ENCODE results near the gene SGTB.
"Not testable (repeated sequence)": the region's sequence is repeated elsewhere in the genome, so short reads cannot be mapped to it uniquely, and the experiment has no call there.

SGTB gene

DNA sequence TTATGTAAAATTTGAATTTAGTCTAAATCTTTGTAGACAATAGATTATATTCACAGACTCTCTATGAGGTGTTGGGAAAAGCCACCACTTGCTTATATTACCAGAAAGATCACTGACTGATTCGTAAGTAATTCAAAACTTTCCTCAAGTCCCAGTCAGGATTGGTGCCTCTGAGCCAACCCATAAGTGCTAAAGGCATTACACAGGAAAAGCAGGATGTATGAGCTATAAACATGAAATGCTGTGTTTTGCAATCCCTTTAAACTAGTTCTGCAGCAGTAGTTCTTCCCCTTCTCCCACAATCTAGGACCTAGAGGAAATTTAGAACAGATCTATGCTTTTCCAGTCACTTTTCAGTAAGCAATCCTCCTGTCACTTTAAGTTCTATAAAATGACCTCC lies 49.1 kb downstream of the SGTB start:
- DNase-seq (ENCODE audit: low spot score) = no peak

DNA sequence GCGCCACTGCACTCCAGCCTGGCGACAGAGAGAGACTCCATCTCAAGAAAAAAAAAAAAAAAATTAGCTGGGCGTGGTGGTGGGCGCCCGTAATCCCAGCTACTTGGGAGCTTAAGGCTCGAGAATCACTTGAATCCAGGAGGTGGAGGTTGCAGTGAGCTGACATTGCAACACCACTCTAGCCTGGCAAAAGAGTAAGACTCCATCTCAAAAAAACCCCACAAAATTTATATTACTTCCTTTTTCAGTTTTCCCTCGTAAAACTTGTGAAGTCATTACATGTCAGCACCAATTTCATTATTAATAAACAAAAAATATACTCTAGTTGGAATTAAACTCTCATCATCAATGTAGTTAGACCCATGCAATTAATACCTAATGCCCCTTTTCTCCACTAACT lies 53.2 kb downstream of the SGTB start:
- no peak for DNase-seq (ENCODE audit: low spot score)

DNA sequence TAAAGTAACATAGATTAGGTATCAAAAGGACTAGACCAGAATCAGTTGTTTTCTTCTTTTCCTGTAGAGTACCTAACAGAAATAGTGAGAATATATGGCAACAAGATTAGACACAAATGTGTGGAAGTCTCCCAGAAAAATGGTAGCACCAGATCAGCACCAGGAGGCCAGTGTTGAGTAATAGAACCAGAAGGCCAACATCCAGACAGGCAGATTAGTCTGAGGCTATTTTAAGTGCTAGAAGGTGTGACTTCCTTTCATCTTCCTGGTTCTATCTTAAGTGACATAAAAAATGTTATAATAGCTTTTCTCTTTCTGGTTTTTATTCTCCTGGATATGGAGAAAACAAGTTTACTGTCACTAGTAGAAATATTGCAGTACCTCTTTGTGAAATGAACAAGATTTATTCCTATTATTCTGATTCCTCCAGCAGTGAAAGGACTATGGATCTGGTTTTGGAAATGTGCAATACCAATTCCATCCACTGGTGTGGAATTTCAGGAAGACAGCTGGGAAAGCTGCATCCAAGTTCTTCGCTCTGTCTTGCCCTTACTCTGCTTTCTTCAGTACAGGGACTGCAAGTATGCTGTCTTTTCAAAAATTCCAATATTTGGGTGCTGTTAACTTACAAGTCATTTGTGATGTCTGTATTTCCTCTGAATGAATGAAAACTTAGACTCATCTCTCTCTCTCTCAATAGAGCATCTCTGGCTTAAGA lies 57.9 kb downstream of the SGTB start:
- DNase-seq (ENCODE audit: low spot score) = no peak

DNA sequence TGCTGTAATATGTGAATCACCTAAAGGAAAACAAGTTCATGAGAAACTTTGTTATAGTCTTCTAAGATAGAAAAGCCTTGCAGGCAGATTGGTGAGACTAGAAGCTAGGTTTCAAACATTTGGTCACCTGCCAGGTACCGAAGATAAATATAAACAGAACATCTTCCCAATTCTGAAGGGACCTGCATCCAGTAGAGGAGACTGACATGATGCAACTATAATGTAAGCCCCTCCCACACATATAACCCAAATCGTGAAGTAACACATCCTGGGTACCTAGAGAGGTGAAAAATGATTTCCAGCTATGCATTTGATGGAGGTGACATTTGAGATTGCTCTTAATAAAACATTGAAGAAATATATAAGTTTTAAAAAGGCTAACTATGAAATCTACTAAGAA lies 67.2 kb downstream of the SGTB start:
- DNase-seq (ENCODE audit: low spot score) = no peak

DNA sequence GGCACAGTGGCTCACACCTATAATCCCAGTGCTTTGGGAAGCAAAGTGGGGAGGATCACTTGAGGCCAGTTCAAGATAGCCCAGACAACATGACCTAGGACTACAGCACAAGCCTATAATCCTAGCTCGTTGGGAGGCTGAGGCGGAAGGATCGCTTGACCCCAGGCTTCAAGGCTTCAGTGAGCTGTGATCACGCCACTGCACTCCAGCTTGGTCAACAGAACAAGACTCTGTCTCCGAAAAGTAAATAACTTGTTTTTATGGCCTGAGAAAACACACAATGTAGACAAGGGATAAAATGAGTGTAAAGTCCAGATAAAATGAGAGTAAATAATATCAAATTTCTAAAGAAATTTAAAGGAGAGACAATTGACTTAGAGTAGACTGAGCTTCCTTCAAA lies 70.8 kb downstream of the SGTB start:
- no peak for DNase-seq (ENCODE audit: low spot score)

DNA sequence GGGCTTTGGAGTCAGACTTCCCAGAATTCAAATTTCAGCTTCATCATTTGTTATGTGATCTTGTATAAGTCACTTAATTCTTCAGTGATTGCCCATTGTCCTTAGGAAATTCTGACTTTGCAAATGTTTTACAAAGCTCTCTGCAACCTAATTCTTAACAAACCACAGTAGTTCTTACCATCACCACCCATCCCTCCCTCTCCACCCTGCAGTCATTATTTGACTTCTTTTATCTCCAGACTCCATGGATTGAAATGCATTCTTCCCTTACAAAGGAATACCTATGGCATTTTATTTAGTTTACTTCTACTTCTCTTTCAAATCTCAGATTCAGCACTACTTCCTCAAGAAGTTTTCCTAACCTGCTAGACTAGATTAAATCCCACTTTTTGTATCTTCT lies 74.0 kb downstream of the SGTB start:
- DNase-seq (ENCODE audit: low spot score) = no peak

DNA sequence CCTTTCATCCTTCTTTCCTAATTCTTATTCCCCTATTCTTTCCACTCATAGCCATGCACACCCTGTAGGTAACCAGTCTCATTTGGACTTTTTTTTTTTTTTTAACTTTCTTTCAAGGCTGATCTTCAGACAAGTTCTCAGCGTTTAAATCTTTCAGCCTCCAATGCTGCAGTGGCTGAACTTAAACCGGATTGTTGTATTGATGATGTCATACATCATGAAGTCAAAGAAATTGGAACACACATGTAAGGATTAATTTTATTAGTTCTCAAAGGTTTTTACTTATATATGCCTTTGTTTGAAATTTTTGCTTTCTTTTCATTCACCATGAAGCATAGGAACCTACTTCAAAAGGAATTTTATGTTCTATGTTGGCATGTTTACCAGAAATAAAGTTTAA lies 75.0 kb downstream of the SGTB start:
- DNase-seq (ENCODE audit: low spot score) = no peak

DNA sequence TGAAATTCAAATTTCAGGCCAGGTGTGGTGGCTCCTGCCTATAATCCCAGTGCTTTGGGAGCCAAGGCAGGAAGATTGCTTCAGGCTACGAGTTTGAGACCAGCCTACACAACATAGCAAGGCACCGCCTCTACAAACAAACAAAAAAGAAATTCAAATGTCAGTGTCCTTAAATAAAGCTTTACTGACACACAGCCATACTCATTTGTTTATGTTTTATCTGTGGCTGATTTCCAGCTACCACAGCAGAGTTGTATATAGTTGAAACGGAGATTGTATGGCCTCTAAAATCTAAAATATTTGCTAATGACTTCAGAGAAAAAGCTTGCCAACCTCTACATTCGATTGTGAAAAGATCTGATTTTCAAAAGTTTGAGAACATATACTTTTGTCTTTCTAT lies 81.7 kb downstream of the SGTB start:
- no peak for DNase-seq (ENCODE audit: low spot score)

DNA sequence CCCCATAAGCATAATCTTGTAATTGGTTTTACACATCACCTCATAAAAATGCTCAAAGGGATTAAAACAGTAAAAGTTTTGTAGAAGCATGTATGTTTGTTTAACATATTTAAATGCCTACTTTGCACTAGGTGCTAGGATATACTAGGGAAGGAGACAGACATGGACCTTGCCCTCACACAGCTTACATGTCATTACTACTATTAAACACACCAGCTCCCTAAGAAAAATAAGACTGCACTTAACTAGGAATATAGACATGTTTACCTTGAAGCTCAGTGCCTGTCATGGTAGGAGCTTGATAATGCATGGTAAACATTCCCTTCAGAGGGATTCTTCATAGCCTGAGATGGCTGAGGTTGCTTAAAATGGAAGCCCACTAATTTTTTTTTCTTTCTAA lies 90.9 kb downstream of the SGTB start:
- DNase-seq (ENCODE audit: low spot score) = no peak

DNA sequence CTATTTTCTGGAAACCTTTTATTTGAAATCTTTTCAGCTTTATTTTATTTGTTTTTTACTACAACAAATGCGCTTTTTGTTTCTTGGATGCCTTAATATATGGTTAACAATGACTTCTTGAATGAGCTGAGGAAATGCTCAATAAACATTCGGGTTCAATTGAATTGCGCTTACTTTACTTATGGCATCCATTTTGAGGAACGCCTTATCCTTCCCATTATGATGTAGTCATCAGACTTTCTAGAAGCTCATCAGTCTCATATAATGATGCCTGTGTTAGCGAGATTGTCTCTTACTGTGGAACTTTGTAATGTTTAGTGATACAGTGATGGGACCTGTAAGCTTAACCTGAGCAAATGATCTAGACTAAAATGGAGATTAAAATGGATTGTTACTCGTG lies 96.2 kb downstream of the SGTB start:
- no peak for DNase-seq (ENCODE audit: low spot score)

DNA sequence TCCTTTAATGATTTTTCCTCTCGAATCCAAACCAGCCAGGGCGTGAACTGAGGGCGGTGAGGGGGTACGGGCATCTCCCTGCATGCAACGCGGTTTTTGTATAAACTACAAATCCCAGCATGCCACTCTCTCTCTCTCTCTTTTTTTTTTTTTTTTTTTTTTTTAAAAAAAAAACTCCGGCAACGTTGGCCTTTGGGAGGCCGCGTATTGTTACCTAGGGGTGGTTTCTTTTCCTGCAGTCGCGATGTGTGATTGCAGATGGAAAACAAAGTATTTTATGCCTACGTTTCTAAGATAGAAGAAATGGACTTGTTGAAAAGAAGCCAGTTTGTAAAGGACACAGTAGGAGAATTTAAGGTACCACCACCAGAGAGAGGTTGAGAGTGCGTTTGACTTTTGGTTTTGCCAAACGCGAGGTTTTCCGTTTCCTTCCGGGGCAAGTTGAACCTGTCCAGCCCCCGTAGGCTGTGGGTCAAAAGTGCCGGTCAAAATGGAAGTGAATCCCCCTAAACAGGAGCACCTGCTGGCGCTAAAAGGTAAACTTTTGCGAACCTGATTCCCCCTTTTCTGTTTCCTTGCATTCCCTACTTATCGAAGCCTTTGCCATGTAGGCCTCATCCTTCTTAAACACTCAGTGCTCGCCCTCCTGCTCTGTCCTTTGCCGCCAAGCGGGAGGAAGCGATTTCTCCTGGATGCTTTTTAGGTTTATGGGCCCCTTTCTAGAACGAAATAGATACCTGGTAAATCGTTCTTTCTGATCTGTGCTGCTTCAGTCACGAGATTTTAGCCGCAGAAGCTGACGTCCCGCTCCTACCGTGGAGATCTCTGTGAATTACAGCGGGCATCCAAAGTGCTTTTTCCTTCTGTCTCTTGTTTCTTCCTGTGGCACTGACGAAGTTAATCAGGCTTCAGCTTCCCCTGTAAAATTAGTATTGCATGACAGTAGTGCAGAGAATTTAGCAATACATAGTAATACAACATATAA lies 97.0 kb downstream of the SGTB start, which contains the start of the genes SHLD3 and TRAPPC13:
SHLD3 (plus strand) TSS at position 457 of the 985 bp plus-strand sequence. CDS start 4,561 bp downstream, outside the sequence.
TRAPPC13 (plus strand) TSS at position 457 of the 985 bp plus-strand sequence; CDS start at position 491, 34 bp downstream.
- peak; percentile 94 for DNase-seq (ENCODE audit: low spot score)

DNA sequence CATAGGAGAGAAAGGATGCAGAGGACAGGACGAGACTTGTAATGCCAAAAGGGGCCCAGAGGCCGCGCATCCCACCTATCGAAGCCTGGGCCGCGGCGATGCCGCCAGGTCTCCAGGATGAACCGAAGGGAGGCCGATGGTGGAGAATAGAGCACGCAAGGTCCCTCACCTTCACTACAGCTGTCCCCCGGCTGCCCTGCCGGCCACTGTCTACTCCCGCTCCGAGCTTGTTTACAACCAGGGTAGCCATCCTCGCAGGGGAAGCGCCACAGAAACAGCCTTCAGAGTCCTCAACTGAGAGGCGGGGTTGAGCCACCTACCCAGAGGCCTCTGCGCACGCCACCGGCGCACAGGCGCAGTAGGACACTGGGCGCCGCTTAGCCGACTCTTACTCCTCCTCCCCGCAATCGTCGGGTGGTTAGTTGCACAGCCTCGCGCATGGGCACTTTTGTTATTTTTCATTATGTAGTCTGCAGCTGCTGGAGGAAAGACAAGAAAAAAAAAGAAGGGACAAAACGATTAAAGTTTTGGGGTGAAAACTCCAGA lies 97.8 kb downstream of the SGTB start, which contains the start of gene TRIM23:
TRIM23 (minus strand) TSS at position 309 of the 546 bp plus-strand sequence; CDS start at position 250, 59 bp downstream.
- peak; percentile 95 for DNase-seq (ENCODE audit: low spot score)

DNA sequence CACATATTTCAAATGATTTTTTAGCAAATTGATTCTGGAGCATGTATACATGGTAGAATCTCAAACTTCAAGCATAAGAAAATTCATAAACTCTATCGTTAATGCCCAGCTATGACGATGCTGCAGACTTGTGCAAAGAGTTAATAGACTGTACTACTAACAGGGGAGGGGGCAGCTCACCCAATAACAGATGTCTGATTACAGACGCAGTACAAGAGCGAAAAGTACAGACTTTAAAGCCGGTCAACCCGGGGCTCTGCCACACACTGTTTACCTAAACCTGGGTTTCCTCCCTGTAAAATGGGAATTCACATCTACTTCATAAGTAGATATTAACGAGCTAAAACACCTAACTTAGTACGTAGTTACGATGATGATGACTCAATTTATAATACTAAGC lies 98.4 kb downstream of the SGTB start:
- no peak for DNase-seq (ENCODE audit: low spot score)

DNA sequence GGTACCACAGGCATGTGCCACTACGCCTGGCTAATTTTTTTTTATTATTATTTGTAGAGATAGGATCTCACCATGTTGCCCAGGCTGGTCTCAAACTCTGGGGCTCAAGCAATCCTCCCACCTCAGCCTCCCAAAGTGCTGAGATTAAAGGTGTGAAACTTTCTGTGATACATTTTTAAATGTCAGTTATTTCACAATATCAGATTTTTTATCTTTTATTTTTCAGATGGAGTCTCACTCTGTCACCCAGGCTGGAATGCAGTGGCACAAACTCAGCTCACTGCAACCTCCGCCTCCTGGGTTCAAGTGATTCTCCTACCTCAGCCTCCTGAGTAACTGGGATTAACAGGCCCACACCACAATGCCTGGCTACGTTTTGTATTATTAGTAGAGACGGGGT lies 99.9 kb downstream of the SGTB start:
- DNase-seq (ENCODE audit: low spot score) = not testable (repeated sequence)

DNA sequence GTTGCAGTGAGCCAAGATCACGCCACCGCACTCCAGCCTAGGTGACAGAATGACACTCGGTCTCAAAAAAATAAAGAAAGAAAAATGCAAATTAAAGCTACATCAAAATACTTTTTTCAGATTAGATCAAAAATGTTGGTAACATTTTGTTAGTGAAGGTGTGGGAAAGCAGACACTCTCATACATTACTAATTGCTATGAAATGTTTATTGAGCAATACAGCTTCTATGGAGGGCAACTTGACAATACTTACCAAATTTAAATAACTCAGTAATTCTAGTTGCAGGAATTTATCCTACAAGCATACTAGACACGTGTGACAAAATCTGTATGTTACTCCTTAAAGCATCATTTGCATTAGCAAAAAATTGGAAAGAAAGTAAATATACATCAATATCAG lies 101.9 kb downstream of the SGTB start:
- no peak for DNase-seq (ENCODE audit: low spot score)
